NCI-H2196 (cell line): ENCODE results near the gene NCOA7.
"Not testable (repeated sequence)": the region's sequence is repeated elsewhere in the genome, so short reads cannot be mapped to it uniquely, and the experiment has no call there.

ENCODE experiments used
- DNase-seq: peaks from one replicate; lab custom pipeline; 2025; ENCODE audit not compliant: unreplicated experiment; lab: John Stamatoyannopoulos, UW

The NCOA7 gene

DNA sequence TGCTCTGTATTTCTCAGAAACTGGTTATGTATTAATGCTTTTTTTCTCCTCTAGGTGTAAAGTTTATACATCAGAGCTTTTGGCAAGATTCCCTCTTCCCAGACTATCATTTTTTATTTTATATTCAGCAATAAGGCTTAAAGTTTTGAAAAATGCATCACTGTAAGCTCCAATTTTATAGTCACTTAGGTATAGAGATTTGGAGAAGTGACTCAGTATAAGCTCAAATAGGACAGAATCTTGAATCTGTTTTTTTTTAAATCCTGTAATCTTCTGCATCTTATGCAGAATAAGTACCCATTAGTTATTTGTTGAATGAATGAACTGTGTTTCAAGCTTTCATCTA lies 1.0 kb downstream of the NCOA7 start:
- no peak for DNase-seq

DNA sequence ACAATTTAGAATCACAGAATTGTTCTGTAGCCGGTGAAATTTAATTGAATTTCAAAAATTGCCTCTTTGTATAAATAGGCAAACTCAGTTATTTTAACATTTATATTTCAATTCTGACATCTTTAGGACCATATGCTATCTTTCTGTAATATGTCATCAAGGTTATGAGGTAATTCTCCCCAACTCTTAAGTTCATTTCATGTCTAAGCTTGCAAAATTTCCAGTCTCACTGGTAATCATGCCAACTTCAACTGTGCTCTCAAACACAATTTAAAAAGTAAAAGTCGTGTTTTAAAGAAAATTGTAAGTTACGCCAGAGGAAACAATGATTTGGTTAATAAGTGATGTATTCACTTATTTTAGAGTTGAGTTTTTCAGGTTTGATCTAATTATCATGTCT lies 1.4 kb downstream of the NCOA7 start:
- DNase-seq, result no peak

DNA sequence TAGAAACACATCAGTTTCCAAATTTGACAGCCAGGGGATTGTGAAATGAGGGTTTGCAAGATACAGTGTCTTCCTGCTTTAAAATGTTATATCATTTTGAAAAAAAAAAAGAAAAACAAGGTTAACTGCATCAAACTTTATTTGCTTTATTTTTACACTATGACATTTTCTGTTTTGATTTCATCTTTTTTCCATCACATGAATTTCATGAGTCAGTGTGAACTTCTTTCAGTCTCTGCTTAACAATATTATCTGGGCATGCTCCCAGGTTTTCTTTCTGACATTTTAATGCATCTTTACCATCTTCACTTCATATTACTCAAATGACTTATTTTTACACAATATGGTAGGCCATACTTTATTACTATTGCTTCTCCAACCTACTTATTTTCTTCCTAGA lies 1.9 kb downstream of the NCOA7 start:
- DNase-seq, result no peak

DNA sequence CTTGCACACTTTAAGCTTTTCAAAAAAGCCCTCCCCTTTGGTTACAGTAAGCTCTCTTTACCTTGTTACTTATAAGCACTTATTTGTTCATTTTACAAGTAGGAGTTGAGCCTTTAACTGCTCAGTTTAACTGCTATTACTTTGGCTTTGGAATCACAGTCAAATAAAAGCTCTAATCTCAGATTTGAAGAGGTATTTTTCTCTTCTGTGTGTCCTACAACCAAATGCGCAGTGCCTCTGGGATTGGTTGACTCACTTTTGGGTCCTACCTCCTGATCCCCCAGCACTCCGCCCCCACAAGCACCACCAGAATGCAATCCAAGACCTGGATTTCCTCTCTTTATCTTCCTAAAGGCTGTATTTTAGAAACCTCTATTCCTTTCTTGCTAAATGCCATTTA lies 2.5 kb downstream of the NCOA7 start:
- DNase-seq, result no peak

DNA sequence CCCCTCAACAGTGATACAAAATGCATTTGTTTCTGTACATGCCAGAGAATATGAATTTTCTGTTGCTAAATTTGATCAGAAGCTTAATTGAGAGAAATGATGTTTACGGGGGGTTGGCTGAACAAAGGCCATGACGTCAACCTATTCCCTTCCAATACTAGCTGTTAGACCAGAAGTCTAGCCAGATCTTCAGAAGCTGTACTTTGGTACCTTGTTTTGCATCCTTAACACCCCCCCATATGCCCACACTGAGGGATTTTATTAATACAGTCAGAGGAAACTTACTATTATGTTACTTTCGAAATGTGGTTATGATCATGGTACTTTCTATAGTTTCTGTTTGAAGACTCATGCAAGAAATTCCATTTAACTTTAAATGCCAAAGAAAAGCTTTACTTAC lies 3.1 kb downstream of the NCOA7 start:
- no peak for DNase-seq

DNA sequence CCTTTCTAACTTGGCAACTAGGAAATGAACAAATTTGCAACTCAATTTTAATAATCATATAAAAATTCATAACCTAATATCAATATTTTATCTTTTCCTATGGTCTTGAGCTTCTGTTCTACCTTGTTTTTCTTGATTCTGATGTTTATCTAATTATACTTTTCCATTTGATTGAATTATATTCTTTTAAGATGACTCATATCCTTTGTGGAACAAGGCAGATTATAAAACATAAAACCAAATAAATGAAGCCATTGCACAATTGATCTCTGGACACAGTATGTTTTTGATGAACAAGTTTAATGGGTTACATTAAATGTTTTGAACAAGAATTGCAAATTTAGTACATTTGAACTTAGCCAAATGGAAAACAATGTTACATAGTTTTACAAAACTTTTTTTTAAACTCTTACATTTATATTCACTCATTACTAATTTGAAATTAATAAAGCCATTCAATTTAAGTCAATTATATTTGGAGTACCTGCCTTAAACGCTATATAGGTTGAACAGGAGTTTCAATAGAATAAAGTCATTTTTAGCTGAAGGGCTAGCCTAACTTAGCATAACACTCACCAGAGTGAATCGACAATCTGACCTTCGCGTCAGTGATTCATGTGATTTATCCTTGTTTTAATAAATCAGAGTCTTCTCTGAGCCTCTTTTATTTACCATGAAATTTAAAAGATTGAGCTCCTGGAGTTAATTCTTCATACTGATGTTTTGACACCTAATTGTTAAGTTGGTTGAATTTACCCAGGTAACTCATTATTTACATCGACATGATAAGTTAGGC lies 3.8 kb downstream of the NCOA7 start:
- DNase-seq, result no peak

DNA sequence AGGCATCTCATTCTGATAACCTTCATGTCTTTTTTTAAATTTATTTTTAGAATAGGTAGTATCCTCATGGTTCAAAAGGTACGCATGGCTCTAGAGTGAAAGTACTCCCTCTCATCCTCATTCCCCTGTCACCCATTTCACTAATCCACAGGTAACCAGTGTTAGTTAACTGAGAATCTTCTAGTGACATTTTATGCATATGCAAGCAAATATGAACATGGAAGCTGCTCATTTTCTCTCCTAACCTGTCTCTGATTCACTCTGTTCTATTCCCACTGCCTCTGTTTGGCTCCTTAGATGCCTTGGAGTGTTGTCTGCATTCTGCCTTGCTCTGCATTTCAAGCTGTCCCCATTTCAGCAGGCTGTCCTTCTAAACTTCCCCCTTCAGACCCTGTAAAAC lies 4.5 kb downstream of the NCOA7 start:
- no peak for DNase-seq

DNA sequence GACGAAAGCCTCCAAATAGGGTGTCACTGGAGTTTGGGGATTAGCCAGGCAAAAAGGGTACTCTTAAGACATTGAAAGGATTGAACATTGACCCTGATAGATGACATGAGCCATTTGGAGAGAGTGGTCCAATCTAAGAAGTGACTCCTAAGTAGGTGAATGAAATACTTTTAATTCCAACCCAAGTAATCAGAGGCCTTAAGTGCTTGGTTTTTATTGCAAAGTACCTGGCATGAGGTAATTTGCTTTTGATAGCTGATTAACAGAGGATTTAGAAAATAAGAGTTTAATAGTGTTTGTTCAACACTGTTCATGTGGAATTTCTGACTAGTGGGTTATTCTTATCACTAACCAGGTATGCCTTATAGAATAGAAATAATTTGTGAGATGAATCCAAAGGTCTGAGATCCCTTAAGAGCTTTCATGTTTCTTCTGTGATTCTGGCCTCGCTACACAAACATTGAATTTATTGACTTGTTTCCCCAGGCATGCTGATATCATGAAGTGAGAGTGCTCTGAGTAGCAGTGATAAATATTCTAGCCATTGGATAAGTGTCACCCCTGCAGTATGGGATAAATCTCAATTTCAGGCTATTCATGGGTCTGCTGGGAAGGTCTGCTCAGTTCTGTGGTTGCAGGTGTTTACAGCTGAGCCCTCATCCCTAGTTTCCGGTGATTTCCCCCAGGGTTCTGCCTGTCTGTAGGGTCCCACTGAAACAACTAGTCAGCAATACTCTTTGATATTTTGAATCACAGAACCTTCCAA lies 6.5 kb downstream of the NCOA7 start:
- no peak for DNase-seq

DNA sequence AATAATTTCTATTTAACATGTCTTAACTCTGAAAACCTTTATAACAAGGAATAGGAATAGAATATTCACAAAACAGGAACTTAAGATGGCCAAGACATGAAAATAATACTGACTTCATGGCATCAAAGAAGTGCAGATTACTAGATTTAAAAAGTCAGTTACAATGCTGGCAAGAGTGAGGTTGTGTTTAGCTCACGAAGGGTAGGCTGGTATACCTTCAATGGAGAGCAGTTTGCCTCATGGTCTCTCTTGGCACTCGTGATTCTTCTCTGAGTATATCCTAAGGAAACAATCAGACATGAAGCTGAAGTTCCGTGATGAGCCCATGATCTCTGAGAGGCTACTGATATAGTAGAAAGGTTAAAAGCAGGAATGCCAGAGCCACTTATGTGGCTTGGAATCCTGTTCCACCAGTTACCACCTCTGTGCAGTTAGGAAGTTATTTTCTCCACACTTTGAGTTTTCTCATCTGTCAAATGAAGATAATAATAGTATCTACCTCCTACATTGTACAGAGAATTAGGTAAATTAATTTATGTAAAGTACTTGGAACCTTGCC lies 7.2 kb downstream of the NCOA7 start:
- DNase-seq, result no peak

DNA sequence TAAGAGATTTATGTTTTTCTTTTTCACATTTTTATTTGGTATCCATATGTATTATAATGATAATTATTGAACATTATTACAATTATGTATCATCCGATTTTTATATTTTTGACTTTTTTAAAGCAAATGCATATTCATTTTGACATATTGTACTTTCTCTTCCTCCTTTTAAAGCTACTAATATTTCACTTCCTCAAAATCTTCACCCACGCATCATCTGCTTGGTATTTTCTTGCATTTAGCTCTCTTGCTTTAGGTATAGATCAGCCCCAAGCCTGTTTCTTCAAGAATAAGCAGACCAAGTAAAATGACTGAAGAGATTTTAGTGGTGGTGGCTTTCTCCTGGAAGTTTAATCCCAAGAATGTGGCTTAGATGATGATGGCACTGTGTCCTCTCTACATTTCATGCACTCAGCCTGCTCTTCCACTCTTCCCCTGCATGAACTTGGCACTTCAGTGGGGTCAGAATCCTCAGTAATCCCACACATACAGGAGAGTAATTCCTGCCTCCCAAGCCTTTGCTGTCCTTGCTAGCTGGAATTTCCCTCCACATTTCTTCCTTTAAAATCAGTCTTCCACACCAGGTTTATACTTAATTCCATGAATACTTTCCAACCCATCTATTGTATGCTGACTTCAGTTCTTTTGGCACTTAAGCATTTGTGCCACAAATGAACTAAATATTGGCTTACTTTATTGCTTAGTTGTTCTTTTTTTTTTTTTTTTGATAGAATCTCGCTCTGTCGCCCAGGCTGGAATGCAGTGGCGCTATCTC lies 8.2 kb downstream of the NCOA7 start:
- no peak for DNase-seq

DNA sequence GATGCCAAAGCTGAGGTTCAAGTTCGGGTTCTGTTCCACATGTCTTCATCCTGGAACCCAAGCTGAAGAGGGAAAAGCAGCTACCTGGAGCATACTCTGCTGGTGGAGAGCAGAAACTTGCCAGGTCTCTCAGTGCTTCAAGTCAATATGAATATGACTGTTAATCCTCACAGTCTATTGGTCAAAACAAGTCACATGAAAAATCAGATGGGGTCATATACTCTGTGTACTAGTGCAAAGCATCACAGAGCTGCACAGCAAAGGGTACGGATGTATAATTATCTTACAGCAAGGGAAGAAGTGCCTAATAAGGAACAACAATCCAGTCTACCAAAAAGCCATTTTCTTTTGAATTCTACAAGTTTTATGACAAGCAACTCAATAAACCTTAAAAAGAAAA lies 11.6 kb downstream of the NCOA7 start:
- no peak for DNase-seq

DNA sequence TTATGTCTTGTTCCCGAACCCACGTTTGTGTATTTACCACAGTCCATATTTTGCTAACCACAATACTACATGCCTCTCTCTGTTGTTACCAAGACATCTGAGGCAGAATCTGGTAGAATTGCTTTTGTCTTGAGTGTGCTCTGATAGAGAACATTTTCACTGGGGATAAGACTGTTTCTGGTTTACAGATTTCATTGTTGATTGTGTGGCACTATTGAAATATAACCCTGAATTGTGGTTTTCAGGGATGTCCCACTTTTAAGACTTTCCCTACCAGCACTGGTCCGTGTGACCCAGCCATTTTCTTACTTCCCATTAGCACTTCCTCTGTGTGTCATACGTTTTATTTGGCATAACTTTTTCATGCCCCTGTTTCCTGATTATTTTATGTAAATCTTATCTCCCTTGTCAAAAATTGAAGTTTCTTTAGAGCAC lies 12.2 kb downstream of the NCOA7 start:
- no peak for DNase-seq

DNA sequence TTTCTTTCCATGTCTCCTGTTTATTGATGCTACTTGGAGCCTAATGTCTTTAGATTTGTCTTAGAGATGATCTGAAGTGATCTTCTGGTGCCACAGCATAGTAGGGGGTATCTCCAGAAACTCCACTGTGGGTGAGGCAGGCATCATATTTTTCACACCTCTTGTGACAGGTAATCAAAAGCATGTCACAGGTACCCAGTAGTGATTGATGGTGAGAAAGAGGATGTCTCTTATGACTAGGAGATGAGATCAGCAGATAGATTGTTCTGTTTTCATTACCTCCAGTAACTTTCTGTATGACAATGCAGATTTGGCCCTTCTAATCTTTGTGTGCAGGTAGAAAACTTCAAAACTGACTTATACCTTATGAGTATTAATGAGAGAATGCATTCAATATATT lies 13.5 kb downstream of the NCOA7 start:
- DNase-seq, result no peak

DNA sequence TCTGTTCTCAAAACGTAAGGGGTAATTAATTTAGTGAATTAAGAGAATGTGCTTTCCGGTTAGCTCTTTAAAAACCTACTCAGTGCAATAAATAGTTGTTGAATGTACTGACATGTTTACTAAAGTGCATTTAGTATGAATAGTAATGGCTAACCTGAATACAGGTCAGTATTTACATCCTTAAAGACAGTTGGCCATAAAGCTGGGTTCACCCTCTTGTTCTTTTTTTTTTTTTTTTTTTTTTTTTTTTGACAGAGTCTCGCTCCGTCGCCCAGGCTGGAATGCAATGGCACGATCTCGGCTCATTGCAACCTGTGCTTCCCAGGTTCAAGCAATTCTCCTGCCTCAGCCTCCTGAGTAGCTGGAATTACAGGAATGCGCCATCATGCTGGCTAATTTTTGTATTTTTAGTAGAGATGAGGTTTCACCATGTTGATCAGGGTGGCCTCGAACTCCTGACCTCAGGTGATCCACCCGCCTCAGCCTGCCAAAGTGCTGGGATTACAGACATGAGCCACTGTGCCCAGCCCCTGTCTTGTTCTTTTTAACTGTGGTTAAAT lies 14.2 kb downstream of the NCOA7 start:
- DNase-seq, result not testable (repeated sequence)

DNA sequence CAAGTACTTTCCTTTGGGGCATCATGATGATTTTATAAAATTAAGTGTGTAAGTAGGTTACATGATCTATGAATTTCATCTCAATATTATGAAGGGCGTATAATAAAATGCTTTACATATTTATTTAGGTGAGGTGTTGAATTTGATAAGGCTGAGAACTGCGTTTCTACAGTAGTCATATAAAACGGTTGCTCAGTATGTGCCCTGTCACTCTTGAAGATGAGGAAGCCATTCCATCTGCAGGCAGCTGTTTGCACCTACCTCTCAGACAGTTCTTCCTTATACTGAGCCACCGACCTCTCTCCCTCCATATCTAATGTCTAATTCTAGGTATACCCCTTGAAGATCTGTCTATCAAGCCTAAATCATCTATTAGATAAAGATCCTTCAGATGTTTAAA lies 16.1 kb downstream of the NCOA7 start:
- DNase-seq, result no peak

DNA sequence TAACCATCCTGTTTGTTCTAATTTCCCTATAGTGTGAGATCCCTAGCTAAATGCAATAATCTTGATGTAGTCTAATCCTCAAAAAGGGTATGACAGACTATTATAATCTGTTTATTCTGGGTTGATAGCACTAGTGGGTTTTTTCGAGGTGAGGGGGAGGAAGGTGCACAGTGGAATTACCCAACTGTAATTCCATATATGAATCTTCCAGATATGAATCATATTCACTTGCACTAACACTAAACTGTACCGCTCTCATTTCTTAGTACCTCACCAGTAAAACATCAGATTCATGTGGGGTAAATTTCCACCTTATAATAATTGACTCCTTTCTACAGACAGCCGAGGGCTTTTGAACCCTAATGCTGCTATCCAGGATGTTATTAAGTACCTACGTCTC lies 16.5 kb downstream of the NCOA7 start:
- no peak for DNase-seq

DNA sequence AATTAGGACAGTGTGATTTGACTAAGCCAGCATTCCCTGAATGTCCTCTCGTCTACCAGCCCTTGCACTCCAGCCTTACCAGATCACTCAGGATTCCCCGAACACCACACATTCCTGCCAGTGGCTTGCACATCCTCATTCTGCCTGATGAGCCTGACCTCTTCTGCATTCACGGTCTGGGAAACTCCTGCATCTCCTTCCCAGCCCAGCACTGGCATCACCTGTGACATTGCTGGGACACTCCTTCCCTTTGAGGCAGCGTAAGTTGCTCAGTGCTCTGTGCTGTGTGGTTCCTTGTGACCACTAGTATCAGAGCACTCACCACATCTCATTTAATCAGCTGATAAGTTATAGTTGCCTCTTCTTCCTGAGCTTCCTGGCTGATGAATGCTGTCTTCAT lies 17.3 kb downstream of the NCOA7 start:
- no peak for DNase-seq

DNA sequence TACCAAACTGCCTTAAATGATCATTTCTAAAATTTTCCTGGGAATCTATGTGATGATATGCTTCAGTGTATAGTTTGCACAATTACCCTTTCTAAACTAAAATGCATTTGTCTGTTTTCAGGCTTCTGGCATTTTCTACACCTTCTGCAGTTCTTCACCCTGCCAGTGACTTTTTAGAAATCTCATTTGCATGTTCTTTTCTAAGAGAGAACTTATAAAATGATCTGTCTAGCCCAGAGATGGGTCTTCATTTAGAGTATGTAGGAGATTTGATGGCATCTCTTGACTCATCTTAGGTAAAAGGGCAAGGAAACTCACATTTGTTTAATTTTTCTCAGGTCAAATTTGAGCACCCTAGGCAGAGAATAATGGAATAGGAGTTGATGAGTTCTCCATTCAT lies 17.8 kb downstream of the NCOA7 start:
- no peak for DNase-seq

DNA sequence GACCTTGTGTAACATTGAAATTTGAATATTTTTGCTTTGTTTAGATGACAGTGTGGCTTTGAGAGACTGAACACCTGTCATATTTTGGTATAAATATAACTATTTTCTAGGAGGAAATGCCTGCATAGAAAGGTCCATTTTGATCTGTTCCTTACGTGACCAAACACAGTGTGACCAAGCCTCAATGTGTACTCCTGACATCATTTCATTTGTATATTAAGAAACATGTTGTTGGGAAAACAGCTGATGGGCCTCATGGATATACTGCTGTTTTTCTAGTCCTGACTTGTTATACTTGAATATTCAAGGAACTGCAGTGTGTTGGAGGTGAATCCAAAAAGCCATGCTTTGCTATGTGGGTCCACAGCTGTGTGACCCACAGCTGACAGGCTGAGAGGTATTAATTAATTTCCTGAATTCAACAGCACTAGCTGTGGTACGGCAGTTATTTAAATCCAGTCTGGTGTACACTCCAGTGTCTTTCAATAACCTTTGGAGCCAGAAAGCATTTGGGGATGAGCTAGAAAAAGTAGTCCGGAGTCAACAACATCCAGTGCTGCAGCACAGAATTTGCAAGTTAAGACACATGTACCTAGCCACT lies 18.9 kb downstream of the NCOA7 start:
- DNase-seq, result no peak

DNA sequence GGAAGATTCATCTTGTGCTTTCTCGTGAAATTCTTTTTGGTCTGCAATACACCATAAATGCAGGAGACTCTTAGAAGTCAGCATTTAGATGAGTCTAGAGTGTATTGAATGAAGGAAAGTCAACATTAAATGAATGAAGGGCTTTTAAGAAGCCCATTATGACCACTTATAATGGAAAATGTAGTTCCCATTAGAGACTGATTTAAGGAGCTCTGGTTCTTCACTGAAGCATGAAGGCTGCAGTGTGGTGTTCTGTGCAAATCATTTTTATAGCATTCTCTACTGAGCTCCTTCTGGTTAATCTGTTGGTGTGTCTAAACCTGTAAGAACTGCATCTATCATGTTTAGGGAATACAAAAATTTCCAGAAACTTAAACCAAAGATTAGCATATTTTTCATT lies 19.7 kb downstream of the NCOA7 start:
- no peak for DNase-seq

DNA sequence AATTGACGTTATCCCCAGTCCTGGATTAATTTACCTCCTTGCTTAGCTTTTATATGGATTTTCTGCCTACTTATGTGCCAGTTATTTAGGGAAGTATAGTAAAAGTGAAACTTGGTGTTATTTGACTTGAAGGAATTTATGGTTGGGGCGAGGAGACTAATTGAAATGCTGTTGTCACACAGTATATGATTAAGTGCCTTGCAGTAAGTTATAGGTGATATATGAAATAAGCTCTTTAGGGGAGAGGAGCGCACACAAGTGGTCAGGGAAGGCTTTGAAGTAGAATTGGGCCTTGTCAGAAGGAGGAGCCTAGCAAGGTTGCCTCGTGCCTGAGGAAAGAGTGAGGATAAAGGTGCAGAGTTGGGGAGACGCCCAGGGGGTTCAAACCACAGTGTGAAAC lies 20.5 kb downstream of the NCOA7 start:
- DNase-seq, result no peak
